GM12878 (cell line): ENCODE measurements around the gene GNG3. TPM values are rescaled to one million over a fixed set of nuclear protein-coding genes. Genes with fewer than 3 reads are reported as not detected.
A peak's percentile ranks its signal among the peaks of the same experiment; 100 is the strongest.

ENCODE experiments used
- ASH2L ChIP-seq: fragments of 300-600, 200-600 bp; sonication (generic); IDR thresholded peaks from 2 replicates; pipeline ENCODE4 v1.6.1; 2017; ENCODE audit warnings: low read depth, mild to moderate bottlenecking, borderline replicate concordance
- BHLHE40 ChIP-seq, 2 experiments: fragments of 450-650 bp in 1 of 2; IDR thresholded peaks; 2 replicates each; pipeline ENCODE4 v1.6.1; 2011 to 2017; ENCODE audit warnings: low read depth in 2 of 2, borderline replicate concordance in 1 of 2, improper control_type of control experiment in 1 of 2, low read length in 1 of 2, mild to moderate bottlenecking in 1 of 2
- BRCA1 ChIP-seq: IDR thresholded peaks from 2 replicates; pipeline ENCODE4 v1.6.1; 2011; ENCODE audit warnings: low read depth, low read length, improper control_type of control experiment
- CBX5 ChIP-seq: sonication (generic); IDR thresholded peaks from 2 replicates; pipeline ENCODE4 v1.6.1; 2016; ENCODE audit warnings: low read depth, moderate library complexity, mild to moderate bottlenecking, inconsistent platforms
- CREB1 ChIP-seq: IDR thresholded peaks from 2 replicates; pipeline ENCODE4 v1.6.1; 2012; ENCODE audit warnings: low read depth, mild to moderate bottlenecking, inconsistent platforms
- EP300 ChIP-seq, 2 experiments: fragments of 150-350 bp in 1 of 2; IDR thresholded peaks; 2 replicates each; pipeline ENCODE4 v1.6.1; 2011 to 2012; ENCODE audit warnings: low read depth in 2 of 2, low read length in 2 of 2, borderline replicate concordance in 1 of 2, improper control_type of control experiment in 1 of 2, inconsistent platforms in 1 of 2; ENCODE audit not compliant: control insufficient read depth in 1 of 2
- GATAD2B ChIP-seq: fragments of 450-650 bp; conservative IDR thresholded peaks from 2 replicates; pipeline ENCODE4 v1.6.1; 2017; ENCODE audit warnings: low read depth, mild to moderate bottlenecking, moderate library complexity
- HCFC1 ChIP-seq: fragments of 150-350 bp; IDR thresholded peaks from 2 replicates; pipeline ENCODE4 v1.6.1; 2014; ENCODE audit warnings: low read length
- KDM1A ChIP-seq: fragments of 200-600 bp; sonication (generic); IDR thresholded peaks from 2 replicates; pipeline ENCODE4 v1.6.1; 2016; ENCODE audit warnings: borderline replicate concordance
- MTA2 ChIP-seq: fragments of 450-650 bp; IDR thresholded peaks from 2 replicates; pipeline ENCODE4 v1.6.1; 2016; ENCODE audit warnings: low read depth, mild to moderate bottlenecking, moderate library complexity
- MXI1 ChIP-seq: fragments of 150-350 bp; IDR thresholded peaks from 2 replicates; pipeline ENCODE4 v1.6.1; 2011; ENCODE audit warnings: low read depth, mild to moderate bottlenecking, inconsistent platforms, low read length, improper control_type of control experiment
- NR2F1 ChIP-seq: fragments of 450-650 bp; conservative IDR thresholded peaks from 2 replicates; pipeline ENCODE4 v1.6.1; 2017; ENCODE audit warnings: mild to moderate bottlenecking
- TCF7 ChIP-seq: IDR thresholded peaks from 2 replicates; pipeline ENCODE4 v1.6.1; 2014; ENCODE audit warnings: antibody characterized with exemption, borderline replicate concordance
- YBX1 ChIP-seq: fragments of 450-650 bp; IDR thresholded peaks from 2 replicates; pipeline ENCODE4 v1.6.1; 2016; ENCODE audit warnings: antibody characterized with exemption
- ZNF217 ChIP-seq: fragments of 450-650 bp; IDR thresholded peaks from 2 replicates; pipeline ENCODE4 v1.6.1; 2017; ENCODE audit warnings: antibody characterized with exemption, mild to moderate bottlenecking
- ZNF622 ChIP-seq: fragments of 450-650 bp; IDR thresholded peaks from 2 replicates; pipeline ENCODE4 v1.6.1; 2017; ENCODE audit warnings: mild to moderate bottlenecking, inconsistent platforms
- polyA plus RNA-seq, 11 experiments: library from polyadenylated mRNA; depleted of rRNA in 4 of 11; unstranded in 6 of 11; stranded (reverse) in 5 of 11; fragments of >200 nt; fragmentation: Nextera tagmentation in 4 of 11; fragmentation: Illumina TruSeq in 1 of 11; extraction: Ambion mirVana in 4 of 11; extraction: Trizol in 1 of 11; gene quantifications; 1 replicate in 1 of 11; 2 replicates in 10 of 11; pipeline versions ENCODE4 v1.2.1 to v1.2.3, GENCODE V29; 2011 to 2016; ENCODE audit warnings: inconsistent platforms in 2 of 11, missing spikeins in 2 of 11, low read depth in 1 of 11
- total RNA-seq, 4 experiments: library from RNA; depleted of rRNA in 3 of 4; stranded (reverse); fragments of >200 nt in 3 of 4; fragmentation: Illumina TruSeq in 1 of 4; extraction: Trizol in 1 of 4; gene quantifications; 2 replicates each; pipeline versions ENCODE4 v1.2.1 to v1.2.3, GENCODE V29; 2013 to 2021
- TF ChIP-seq, protein P1 (sequence below): IDR thresholded peaks from 2 replicates; pipeline ENCODE4 v1.6.1; 2011; ENCODE audit warnings: low read depth, low read length, improper control_type of control experiment, borderline replicate concordance
- TF ChIP-seq, protein P2 (sequence below): fragments of 450-650 bp; IDR thresholded peaks from 2 replicates; pipeline ENCODE4 v1.6.1; 2017; ENCODE audit warnings: mild to moderate bottlenecking, low read depth, inconsistent platforms; ENCODE audit not compliant: poor library complexity, severe bottlenecking
- TF ChIP-seq, protein P3 (sequence below): fragments of 450-650 bp; IDR thresholded peaks from 2 replicates; pipeline ENCODE4 v1.6.1; 2017; ENCODE audit warnings: antibody characterized with exemption, mild to moderate bottlenecking, moderate library complexity
- TF ChIP-seq, protein P4 (sequence below): IDR thresholded peaks from 2 replicates; pipeline ENCODE4 v1.6.1; 2011; ENCODE audit warnings: borderline replicate concordance, low read depth, mild to moderate bottlenecking, moderate library complexity, mixed read lengths, low read length; ENCODE audit not compliant: insufficient read depth; ENCODE audit errors: extremely low read length

The GNG3 gene
- total and polyA plus RNA-seq, 10 of the 15 experiments (the other 5 are each of a cell fraction or from before 2014, with no cell fraction given), result 0.27 to 0.83 (median 0.57) TPM; not detected in 5

DNA sequence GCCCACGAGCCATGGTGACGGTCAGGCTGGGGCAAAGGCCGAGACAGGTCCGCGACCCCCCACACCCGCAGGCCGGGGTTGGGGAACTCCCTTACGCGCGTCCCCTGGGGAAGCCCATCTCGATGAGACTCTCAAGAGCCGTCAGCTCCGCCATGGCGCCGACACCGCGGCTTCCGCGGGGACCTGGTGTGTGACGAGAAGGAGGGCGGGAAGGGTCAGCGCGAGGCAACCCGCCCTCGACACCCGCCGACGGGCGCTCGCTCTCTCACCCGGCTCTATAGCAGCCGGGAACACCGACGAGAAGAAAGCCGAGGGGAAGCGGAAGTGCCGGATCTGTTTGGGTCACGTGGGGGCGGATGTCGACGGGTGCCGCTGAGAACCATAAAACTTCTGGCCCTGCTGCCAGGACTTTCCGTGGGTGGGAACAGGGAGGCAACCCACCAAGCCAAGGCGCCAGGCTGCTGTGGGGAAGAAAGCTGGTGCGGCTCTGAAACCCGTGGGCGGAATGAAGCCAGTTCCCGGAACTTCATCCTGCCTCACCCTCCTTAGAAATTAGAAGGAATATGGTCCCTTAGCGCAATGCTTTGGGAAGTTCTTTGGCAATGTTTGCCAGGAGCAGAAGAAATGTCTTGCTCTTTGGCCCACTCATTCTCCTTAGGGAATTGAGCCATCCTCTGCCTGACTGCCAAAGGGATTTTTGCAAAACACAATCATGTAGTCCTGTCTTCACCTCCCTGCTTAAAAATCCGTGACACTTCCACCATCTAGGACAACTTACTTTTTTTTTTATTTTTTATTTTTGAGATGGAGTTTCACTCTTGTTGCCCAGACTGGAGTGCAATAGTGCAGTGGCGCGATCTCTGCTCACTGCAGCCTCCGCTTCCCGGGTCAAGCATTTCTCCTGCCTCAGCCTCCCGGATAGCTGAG lies 28.4 kb upstream of the GNG3 start, which contains the start of gene UBXN1 (continued):
- TF ChIP-seq YBX1, result no peak
- TF ChIP-seq NR2F1, result 0 out of 2 replicates have a peak, but pooled peaks have one; percentile 66
- no peak for TF ChIP-seq ZNF622
- TF ChIP-seq, protein P1, sequence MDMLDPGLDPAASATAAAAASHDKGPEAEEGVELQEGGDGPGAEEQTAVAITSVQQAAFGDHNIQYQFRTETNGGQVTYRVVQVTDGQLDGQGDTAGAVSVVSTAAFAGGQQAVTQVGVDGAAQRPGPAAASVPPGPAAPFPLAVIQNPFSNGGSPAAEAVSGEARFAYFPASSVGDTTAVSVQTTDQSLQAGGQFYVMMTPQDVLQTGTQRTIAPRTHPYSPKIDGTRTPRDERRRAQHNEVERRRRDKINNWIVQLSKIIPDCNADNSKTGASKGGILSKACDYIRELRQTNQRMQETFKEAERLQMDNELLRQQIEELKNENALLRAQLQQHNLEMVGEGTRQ, result peak; percentile 96
- TF ChIP-seq MTA2, result peak; percentile 32; the same call in 1 of the 2 replicates
- TF ChIP-seq HCFC1, result peak; percentile 74
- TF ChIP-seq ASH2L, result 0 out of 2 replicates have a peak, but pooled peaks have one; percentile 68
- TF ChIP-seq KDM1A, result no peak
- TF ChIP-seq, protein P2, sequence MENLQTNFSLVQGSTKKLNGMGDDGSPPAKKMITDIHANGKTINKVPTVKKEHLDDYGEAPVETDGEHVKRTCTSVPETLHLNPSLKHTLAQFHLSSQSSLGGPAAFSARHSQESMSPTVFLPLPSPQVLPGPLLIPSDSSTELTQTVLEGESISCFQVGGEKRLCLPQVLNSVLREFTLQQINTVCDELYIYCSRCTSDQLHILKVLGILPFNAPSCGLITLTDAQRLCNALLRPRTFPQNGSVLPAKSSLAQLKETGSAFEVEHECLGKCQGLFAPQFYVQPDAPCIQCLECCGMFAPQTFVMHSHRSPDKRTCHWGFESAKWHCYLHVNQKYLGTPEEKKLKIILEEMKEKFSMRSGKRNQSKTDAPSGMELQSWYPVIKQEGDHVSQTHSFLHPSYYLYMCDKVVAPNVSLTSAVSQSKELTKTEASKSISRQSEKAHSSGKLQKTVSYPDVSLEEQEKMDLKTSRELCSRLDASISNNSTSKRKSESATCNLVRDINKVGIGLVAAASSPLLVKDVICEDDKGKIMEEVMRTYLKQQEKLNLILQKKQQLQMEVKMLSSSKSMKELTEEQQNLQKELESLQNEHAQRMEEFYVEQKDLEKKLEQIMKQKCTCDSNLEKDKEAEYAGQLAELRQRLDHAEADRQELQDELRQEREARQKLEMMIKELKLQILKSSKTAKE, result peak; percentile 40
- TF ChIP-seq, protein P3, sequence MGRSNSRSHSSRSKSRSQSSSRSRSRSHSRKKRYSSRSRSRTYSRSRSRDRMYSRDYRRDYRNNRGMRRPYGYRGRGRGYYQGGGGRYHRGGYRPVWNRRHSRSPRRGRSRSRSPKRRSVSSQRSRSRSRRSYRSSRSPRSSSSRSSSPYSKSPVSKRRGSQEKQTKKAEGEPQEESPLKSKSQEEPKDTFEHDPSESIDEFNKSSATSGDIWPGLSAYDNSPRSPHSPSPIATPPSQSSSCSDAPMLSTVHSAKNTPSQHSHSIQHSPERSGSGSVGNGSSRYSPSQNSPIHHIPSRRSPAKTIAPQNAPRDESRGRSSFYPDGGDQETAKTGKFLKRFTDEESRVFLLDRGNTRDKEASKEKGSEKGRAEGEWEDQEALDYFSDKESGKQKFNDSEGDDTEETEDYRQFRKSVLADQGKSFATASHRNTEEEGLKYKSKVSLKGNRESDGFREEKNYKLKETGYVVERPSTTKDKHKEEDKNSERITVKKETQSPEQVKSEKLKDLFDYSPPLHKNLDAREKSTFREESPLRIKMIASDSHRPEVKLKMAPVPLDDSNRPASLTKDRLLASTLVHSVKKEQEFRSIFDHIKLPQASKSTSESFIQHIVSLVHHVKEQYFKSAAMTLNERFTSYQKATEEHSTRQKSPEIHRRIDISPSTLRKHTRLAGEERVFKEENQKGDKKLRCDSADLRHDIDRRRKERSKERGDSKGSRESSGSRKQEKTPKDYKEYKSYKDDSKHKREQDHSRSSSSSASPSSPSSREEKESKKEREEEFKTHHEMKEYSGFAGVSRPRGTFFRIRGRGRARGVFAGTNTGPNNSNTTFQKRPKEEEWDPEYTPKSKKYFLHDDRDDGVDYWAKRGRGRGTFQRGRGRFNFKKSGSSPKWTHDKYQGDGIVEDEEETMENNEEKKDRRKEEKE, result no peak
- TF ChIP-seq, protein P4, sequence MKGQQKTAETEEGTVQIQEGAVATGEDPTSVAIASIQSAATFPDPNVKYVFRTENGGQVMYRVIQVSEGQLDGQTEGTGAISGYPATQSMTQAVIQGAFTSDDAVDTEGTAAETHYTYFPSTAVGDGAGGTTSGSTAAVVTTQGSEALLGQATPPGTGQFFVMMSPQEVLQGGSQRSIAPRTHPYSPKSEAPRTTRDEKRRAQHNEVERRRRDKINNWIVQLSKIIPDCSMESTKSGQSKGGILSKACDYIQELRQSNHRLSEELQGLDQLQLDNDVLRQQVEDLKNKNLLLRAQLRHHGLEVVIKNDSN, result peak; percentile 98
- no peak for TF ChIP-seq ZNF217
- TF ChIP-seq EP300 (IDR thresholded peaks at IDR 0.05; ENCODE audit: borderline replicate concordance in 1 of 2, control insufficient read depth in 1 of 2, low read depth in 2 of 2, low read length in 2 of 2), result peak in 1 of 2 experiments; percentile 42; a peak in 1 of 4 replicates
- no peak; the same call in 1 of the 2 replicates for TF ChIP-seq CREB1
- peak; percentile 83 for TF ChIP-seq MXI1
- TF ChIP-seq TCF7, result no peak
- no peak for TF ChIP-seq BRCA1
- no peak for TF ChIP-seq CBX5
- peak; percentile 64; the same call in 1 of the 2 replicates for TF ChIP-seq GATAD2B
- TF ChIP-seq BHLHE40 (IDR thresholded peaks at IDR 0.05; ENCODE audit: borderline replicate concordance in 1 of 2, low read depth in 2 of 2, low read length in 1 of 2), result peak; percentile 53 to 78; a peak in 3 of 4 replicates
